ENCODE results near the gene CYP27C1. TPM values are rescaled to one million over a fixed set of nuclear protein-coding genes. Genes with fewer than 3 reads are reported as not detected.

The CYP27C1 gene
- total and polyA plus RNA-seq, 5 experiments from 2014 or later = not detected

- POLR2A ChIA-PET = no interaction called here
- H3K36me3 Mint-ChIP-seq = no peaks in the 10 kb centered on the region
- peak in 1 of 2 donors; percentile 47 for ATAC-seq
These were observed 23.1 kb downstream of the CYP27C1 start for GRCh38 chr2:127196998-127197397.

GRCh38 chr2:127196549-127196948, 23.6 kb downstream of the CYP27C1 start:
- no peak overlapping the region for H3K4me3 Mint-ChIP-seq
- DNase-seq = no peak
- no peak overlapping the region for H3K27ac Mint-ChIP-seq
- no peak for ATAC-seq
- H3K27me3 Mint-ChIP-seq = no peaks in the 10 kb centered on the region
- H3K4me1 Mint-ChIP-seq = peaks cover 4 to 7% (median 5%) of the 10 kb centered on the region in 4 donors
- POLR2A ChIA-PET = no interaction called here
- H3K9me3 Mint-ChIP-seq = peaks cover 0 to 6% (median 0%) of the 10 kb centered on the region in 9 donors
- no peaks in the 10 kb centered on the region for H3K36me3 Mint-ChIP-seq

More at GRCh38 chr2:127196998-127197397, 23.1 kb downstream of the CYP27C1 start:
- peaks cover 0 to 6% (median 0%) of the 10 kb centered on the region in 9 donors for H3K9me3 Mint-ChIP-seq
- no peaks in the 10 kb centered on the region for H3K27me3 Mint-ChIP-seq
- peak overlapping the region in 2 of 10 donors; percentile 30 to 72 for H3K4me3 Mint-ChIP-seq
- no peak overlapping the region for H3K27ac Mint-ChIP-seq
- H3K4me1 Mint-ChIP-seq = peaks cover 4 to 7% (median 5%) of the 10 kb centered on the region in 4 donors
- DNase-seq = peak in 2 of 10 donors; percentile 9 to 22

GRCh38 chr2:127195140-127196074, 24.7 kb downstream of the CYP27C1 start:
- POLR2A ChIA-PET = no interaction called here
- no peak overlapping the region for H3K27ac Mint-ChIP-seq

GRCh38 chr2:127194447-127194846, 25.7 kb downstream of the CYP27C1 start:
- POLR2A ChIA-PET = interaction anchor here (0.7 kb wide), 1 partner anchor 335 kb away, joined by 3 read pairs; no protein-coding TSS in a partner anchor
- Mint-ChIP-seq H3K27me3 (peaks cover 0 to 3% (median 0%) of the 10 kb centered on the region in 5 donors), H3K27ac (no peak overlapping the region), H3K4me3 (no peak overlapping the region), H3K36me3 (no peaks in the 10 kb centered on the region), H3K9me3 (peaks cover 0 to 12% (median 2%) of the 10 kb centered on the region in 9 donors), H3K4me1 (peaks cover 4 to 7% (median 5%) of the 10 kb centered on the region in 4 donors)
- no peak for ATAC-seq
- no peak for DNase-seq

More at GRCh38 chr2:127195140-127196074, 24.7 kb downstream of the CYP27C1 start:
- Mint-ChIP-seq H3K4me1 (peaks cover 4 to 7% (median 5%) of the 10 kb centered on the region in 4 donors), H3K36me3 (no peaks in the 10 kb centered on the region), H3K9me3 (peaks cover 0 to 6% (median 0%) of the 10 kb centered on the region in 9 donors), H3K4me3 (no peak overlapping the region), H3K27me3 (no peaks in the 10 kb centered on the region)
- ATAC-seq (no peak), DNase-seq (no peak)

GRCh38 chr2:127193967-127194280, 26.2 kb downstream of the CYP27C1 start:
- ATAC-seq (no peak), DNase-seq (no peak)
- Mint-ChIP-seq H3K36me3 (no peaks in the 10 kb centered on the region), H3K27ac (no peak overlapping the region), H3K27me3 (peaks cover 0 to 3% (median 3%) of the 10 kb centered on the region in 5 donors), H3K4me1 (peaks cover 4 to 7% (median 5%) of the 10 kb centered on the region in 4 donors), H3K4me3 (no peak overlapping the region), H3K9me3 (peaks cover 0 to 14% (median 3%) of the 10 kb centered on the region in 9 donors)
- POLR2A ChIA-PET = no interaction called here

- Mint-ChIP-seq H3K4me3 (no peak overlapping the region), H3K36me3 (no peaks in the 10 kb centered on the region), H3K4me1 (peaks cover 4 to 7% (median 5%) of the 10 kb centered on the region in 4 donors), H3K27me3 (peaks cover 0 to 8% (median 7%) of the 10 kb centered on the region in 5 donors), H3K9me3 (peaks cover 0 to 16% (median 3%) of the 10 kb centered on the region in 9 donors), H3K27ac (no peak overlapping the region)
- POLR2A ChIA-PET = no interaction called here
- DNase-seq (no peak), ATAC-seq (no peak)
These were observed 26.7 kb downstream of the CYP27C1 start for GRCh38 chr2:127193164-127193966.

GRCh38 chr2:127191331-127192219, 28.5 kb downstream of the CYP27C1 start:
- POLR2A ChIA-PET = no interaction called here
- Mint-ChIP-seq H3K27ac (no peak overlapping the region), H3K4me1 (peaks cover 0 to 2% (median 0%) of the 10 kb centered on the region in 4 donors), H3K9me3 (peaks cover 0 to 16% (median 3%) of the 10 kb centered on the region in 9 donors), H3K27me3 (peaks cover 3 to 19% (median 10%) of the 10 kb centered on the region in 5 donors), H3K36me3 (no peaks in the 10 kb centered on the region), H3K4me3 (no peak overlapping the region)
- DNase-seq (no peak), ATAC-seq (no peak)

- H3K9me3 Mint-ChIP-seq = peaks cover 0 to 16% (median 3%) of the 10 kb centered on the region in 9 donors
- no peak overlapping the region for H3K27ac Mint-ChIP-seq
- H3K36me3 Mint-ChIP-seq = no peaks in the 10 kb centered on the region
- ATAC-seq (no peak), DNase-seq (no peak)
- H3K27me3 Mint-ChIP-seq = peaks cover 6 to 31% (median 11%) of the 10 kb centered on the region in 5 donors
- POLR2A ChIA-PET = no interaction called here
- H3K4me3 Mint-ChIP-seq = no peak overlapping the region
- H3K4me1 Mint-ChIP-seq = peaks cover 4 to 8% (median 6%) of the 10 kb centered on the region in 4 donors
These were observed 31.3 kb downstream of the CYP27C1 start for GRCh38 chr2:127188797-127189196.

GRCh38 chr2:127187831-127188230, 32.3 kb downstream of the CYP27C1 start:
- DNase-seq = no peak
- Mint-ChIP-seq H3K27me3 (peaks cover 6 to 31% (median 15%) of the 10 kb centered on the region in 5 donors), H3K4me1 (peaks cover 4 to 8% (median 6%) of the 10 kb centered on the region in 4 donors), H3K9me3 (peaks cover 0 to 16% (median 3%) of the 10 kb centered on the region in 9 donors), H3K4me3 (no peak overlapping the region), H3K36me3 (no peaks in the 10 kb centered on the region), H3K27ac (no peak overlapping the region)
- ATAC-seq = no peak
- POLR2A ChIA-PET = no interaction called here

- peaks cover 4 to 8% (median 6%) of the 10 kb centered on the region in 4 donors for H3K4me1 Mint-ChIP-seq
- H3K36me3 Mint-ChIP-seq = no peaks in the 10 kb centered on the region
- H3K27ac Mint-ChIP-seq = no peak overlapping the region
- H3K9me3 Mint-ChIP-seq = peaks cover 0 to 16% (median 3%) of the 10 kb centered on the region in 9 donors
- no peak overlapping the region for H3K4me3 Mint-ChIP-seq
- no peak for ATAC-seq
- DNase-seq = no peak
- peaks cover 6 to 31% (median 15%) of the 10 kb centered on the region in 5 donors for H3K27me3 Mint-ChIP-seq
- POLR2A ChIA-PET = no interaction called here
These were observed 32.9 kb downstream of the CYP27C1 start for GRCh38 chr2:127187081-127187775.

GRCh38 chr2:127185705-127186104, 34.4 kb downstream of the CYP27C1 start:
- H3K9me3 Mint-ChIP-seq = peaks cover 0 to 17% (median 3%) of the 10 kb centered on the region in 9 donors
- H3K36me3 Mint-ChIP-seq = peaks cover 0 to 1% (median 0%) of the 10 kb centered on the region in 3 donors
- no peak for DNase-seq
- no peak for ATAC-seq
- H3K4me1 Mint-ChIP-seq = peaks cover 4 to 8% (median 6%) of the 10 kb centered on the region in 4 donors
- H3K4me3 Mint-ChIP-seq = no peak overlapping the region
- POLR2A ChIA-PET = no interaction called here
- H3K27ac Mint-ChIP-seq = no peak overlapping the region
- H3K27me3 Mint-ChIP-seq = peaks cover 6 to 31% (median 15%) of the 10 kb centered on the region in 5 donors
